Measurements from ENCODE around the gene NGB. TPM values are rescaled to one million over a fixed set of nuclear protein-coding genes. Genes with fewer than 3 reads are reported as not detected.

The NGB gene
- polyA plus RNA-seq, 1 donor, result not detected

- DNase-seq (ENCODE audit: low read depth), result no peak
These were observed 5.9 kb downstream of the NGB start for GRCh38 chr14:77265187-77265515.

GRCh38 chr14:77264466-77265186 is 6.4 kb downstream of the NGB start:
- DNase-seq (ENCODE audit: low read depth), result no peak

- DNase-seq (ENCODE audit: low read depth), result no peak
These were observed 10.4 kb downstream of the NGB start for GRCh38 chr14:77260631-77261030.

- no peak for DNase-seq (ENCODE audit: low read depth)
These were observed 10.8 kb downstream of the NGB start for GRCh38 chr14:77260199-77260598.

- no peak for DNase-seq (ENCODE audit: low read depth)
These were observed 11.8 kb downstream of the NGB start for GRCh38 chr14:77259025-77259715.

- no peak for DNase-seq (ENCODE audit: low read depth)
These were observed 12.4 kb downstream of the NGB start for GRCh38 chr14:77258566-77258965.

- DNase-seq (ENCODE audit: low read depth), result no peak
These were observed 13.3 kb downstream of the NGB start for GRCh38 chr14:77257700-77258099.

GRCh38 chr14:77256694-77257093 is 14.3 kb downstream of the NGB start:
- DNase-seq (ENCODE audit: low read depth), result no peak

- DNase-seq (ENCODE audit: low read depth), result no peak
These were observed 17.4 kb downstream of the NGB start for GRCh38 chr14:77253333-77254190.

GRCh38 chr14:77251870-77252269 is 19.1 kb downstream of the NGB start:
- no peak for DNase-seq (ENCODE audit: low read depth)

- no peak for DNase-seq (ENCODE audit: low read depth)
These were observed 20.1 kb downstream of the NGB start for GRCh38 chr14:77250927-77251326.

GRCh38 chr14:77249286-77249685 is 21.7 kb downstream of the NGB start:
- DNase-seq (ENCODE audit: low read depth), result no peak

GRCh38 chr14:77248666-77249065 is 22.3 kb downstream of the NGB start:
- no peak for DNase-seq (ENCODE audit: low read depth)

- no peak for DNase-seq (ENCODE audit: low read depth)
These were observed 24.2 kb downstream of the NGB start for GRCh38 chr14:77246784-77247183.

- DNase-seq (ENCODE audit: low read depth), result no peak
These were observed 25.2 kb downstream of the NGB start for GRCh38 chr14:77245820-77246219.

- DNase-seq (ENCODE audit: low read depth), result no peak
These were observed 27.2 kb downstream of the NGB start for GRCh38 chr14:77243853-77244252.

- DNase-seq (ENCODE audit: low read depth), result no peak
These were observed 28.3 kb downstream of the NGB start for GRCh38 chr14:77242752-77243151.

GRCh38 chr14:77241955-77242354 is 29.1 kb downstream of the NGB start:
- no peak for DNase-seq (ENCODE audit: low read depth)

- DNase-seq (ENCODE audit: low read depth), result no peak
These were observed 30.6 kb downstream of the NGB start for GRCh38 chr14:77240336-77240915.

GRCh38 chr14:77239412-77239811 is 31.6 kb downstream of the NGB start:
- no peak for DNase-seq (ENCODE audit: low read depth)

- no peak for DNase-seq (ENCODE audit: low read depth)
These were observed 32.0 kb downstream of the NGB start for GRCh38 chr14:77238996-77239395.

- no peak for DNase-seq (ENCODE audit: low read depth)
These were observed 32.6 kb downstream of the NGB start for GRCh38 chr14:77238356-77238755.

All from forelimb muscle (tissue), 1 donor.